Limb (tissue), 2 donors: ENCODE data around the gene ZNHIT1.
A peak's percentile ranks its signal among the peaks of the same experiment; 100 is the strongest.

Experiments used
- DNase-seq, 2 donors: peaks; one replicate each; pipeline ENCODE4 v3.0.0-alpha.2; 2016; ENCODE audit errors: extremely low spot score in 2 of 2

ZNHIT1 gene

DNA sequence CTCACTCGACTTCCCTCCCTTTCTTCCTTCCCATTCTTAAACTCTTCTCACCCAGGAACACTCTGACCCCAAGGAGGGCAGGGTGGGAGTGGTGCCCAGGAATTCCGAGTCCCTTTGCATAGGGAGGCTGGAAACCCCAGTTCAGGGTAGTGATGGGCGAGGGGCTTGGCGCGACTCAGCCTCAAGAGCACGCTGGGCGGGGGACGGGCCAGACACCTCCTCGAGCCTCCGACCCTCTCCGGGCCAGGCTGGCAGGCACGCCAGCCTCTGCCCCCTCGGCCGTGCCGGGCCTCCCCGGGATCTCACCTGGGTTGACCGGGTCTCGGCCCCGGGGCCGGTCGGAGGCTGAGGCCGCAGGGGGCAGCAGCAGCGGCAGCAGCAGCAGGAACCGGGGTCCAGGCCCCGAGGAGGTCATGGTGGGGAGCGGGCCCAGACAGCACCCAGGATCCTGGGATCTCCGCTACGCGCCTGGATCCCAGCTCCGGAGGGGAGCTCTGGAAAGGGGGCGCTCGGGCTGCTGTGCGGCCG lies 1.0 kb upstream of the ZNHIT1 start:
- peak in 1 of 2 donors; percentile 58 for DNase-seq

DNA sequence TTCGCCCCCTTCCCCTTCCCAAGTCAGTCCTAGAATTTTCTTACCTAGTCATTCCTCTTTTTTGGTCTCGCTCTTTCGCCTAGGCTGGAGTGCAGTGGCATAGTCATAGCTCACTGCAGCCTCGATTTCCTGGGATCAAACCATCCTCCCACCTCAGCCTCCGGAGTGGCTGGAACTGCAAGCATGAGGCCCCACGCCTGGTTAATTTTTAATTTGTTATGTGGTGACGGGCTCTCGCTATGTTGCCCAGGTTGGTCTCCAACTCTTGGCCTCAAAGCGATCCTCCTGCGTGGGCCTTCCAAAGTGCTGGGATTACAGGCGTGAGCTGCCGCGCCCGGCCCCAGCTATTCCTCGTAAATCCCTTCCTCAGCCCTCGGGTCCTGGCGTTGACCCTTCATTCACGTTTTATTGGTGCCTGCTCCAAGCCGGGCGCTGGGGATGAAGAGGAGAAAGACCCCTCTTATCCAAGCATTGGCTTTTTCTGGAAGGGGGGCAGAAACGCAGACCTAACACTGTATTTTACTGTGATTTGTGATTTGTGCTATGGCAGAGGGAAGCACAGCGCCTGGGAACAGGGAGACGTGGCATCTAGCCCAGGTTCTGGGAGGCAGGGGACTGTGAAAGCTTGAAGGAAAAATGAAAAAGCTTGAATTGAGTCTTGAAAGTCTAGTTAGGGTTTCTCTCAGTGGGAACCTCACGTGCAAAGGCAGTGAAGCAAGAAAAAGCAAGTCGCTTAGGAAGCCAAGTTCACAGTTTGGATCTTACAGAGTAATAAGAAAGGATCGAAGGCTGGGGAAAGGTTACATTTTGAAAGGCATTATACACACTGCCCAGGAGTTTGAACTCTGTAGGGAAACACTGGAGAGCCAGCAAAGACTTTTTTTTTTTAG lies 516 bp downstream of the ZNHIT1 start:
- no peak for DNase-seq

DNA sequence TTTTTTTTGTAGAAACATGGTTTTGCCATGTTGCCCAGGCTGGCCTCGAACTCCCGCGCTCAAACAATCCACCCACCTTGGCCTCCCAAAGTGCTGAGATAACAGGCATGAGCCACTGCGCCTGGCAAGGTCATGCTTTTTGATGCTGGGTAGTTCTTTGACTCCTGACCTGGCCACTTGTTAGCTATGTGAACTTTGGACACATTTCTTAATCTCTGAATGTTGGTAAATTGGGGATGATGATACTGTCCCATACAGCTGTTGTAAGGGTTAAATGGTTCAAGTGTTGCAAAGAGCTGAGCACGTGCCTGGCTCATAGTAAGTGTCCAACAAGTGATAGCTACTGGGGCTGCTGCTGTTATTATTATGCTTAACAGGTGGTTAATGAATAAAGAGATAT lies 2.3 kb downstream of the ZNHIT1 start:
- no peak for DNase-seq

DNA sequence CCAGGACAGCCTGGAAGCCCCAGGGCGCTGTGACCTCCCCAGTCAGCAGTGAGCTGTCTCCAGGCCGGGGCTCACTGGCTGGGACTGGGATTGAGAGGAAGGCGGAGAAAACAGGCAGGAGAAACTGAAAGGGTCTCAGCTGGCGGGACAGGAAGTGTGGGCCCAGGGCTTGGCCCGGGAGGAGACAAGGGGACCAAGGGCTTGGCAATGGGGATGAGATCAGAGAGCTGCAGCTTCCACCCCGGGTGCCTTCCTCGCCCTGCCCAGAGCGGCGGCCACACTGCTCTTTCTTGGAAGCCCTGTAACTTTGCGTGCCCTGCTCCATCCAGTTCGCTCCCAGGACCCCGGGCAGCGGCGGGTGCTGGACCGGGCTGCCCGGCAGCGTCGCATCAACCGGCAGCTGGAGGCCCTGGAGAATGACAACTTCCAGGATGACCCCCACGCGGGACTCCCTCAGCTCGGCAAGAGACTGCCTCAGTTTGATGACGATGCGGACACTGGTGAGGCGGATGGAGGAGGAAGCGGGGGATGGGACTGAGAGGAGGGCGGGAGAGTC lies 4.4 kb downstream of the ZNHIT1 start:
- no peak for DNase-seq

DNA sequence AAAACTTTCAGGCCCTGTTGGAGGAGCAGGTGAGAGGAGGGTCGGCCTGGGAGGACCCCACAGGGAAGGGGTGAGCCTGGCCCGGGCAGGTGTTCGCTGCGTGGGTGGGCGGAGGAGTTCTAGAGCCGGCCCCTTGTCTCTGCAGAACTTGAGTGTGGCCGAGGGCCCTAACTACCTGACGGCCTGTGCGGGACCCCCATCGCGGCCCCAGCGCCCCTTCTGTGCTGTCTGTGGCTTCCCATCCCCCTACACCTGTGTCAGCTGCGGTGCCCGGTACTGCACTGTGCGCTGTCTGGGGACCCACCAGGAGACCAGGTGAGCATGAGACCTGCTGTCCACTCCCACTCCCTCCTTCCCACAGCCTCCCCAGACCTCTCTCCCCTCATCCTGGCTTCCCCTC lies 5.6 kb downstream of the ZNHIT1 start:
- DNase-seq: no peak

DNA sequence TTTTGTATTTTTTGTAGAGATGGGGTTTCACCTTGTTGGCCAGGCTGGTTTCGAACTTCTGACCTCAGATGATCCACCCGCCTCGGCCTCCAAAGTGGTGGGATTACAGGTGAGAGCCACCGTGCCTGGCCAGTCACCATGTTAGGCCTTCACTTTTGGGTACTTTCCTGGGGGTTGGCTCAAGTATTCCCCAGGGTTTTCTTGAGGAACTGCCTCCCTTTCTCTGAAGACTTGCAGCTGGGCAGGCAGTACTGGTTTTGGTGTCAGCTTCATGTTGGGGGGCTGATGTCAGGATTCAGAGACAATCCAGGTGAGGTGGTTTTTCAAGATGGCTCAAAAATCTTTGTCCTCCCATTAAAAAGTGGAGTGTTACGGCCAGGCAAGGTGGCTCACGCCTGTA lies 7.7 kb downstream of the ZNHIT1 start:
- no peak for DNase-seq

DNA sequence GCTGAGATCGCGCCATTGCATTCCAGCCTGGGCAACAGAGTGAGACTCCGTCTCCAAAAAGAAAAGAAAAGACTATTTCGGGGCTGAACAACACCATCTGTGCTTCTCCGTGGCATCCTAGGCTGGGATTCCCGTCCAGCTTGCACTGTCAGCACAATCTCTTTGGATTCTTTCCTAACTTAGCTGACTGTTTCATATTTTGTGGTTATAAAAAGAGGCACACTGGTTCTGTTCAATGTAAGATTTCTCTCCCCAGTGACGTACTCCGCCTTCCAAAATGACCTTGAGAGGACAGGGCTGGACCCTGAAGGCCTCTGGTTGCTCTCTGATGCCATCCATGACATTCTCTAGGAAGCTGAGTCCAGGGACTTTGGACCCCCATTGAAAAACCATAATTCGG lies 8.8 kb downstream of the ZNHIT1 start:
- DNase-seq: no peak

DNA sequence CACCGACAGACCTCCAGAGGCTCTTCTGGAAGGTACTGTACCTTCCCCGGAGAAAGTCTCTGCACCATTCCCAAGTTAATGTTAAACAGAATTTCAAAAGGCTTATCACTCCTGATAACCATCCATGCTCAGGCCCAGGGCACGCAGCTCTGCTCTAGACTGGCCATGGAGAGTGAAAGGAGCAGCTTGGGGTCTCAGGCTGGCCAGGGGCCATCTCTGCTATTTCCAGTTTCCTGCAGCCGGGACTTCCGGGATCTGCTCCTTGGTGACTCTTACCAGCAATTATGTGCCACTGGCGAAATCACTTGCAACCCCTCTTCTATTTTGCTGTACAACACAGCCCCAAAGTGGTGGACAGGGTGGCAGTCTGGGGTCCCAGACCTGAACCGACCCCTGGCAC lies 13.7 kb downstream of the ZNHIT1 start:
- DNase-seq: no peak

DNA sequence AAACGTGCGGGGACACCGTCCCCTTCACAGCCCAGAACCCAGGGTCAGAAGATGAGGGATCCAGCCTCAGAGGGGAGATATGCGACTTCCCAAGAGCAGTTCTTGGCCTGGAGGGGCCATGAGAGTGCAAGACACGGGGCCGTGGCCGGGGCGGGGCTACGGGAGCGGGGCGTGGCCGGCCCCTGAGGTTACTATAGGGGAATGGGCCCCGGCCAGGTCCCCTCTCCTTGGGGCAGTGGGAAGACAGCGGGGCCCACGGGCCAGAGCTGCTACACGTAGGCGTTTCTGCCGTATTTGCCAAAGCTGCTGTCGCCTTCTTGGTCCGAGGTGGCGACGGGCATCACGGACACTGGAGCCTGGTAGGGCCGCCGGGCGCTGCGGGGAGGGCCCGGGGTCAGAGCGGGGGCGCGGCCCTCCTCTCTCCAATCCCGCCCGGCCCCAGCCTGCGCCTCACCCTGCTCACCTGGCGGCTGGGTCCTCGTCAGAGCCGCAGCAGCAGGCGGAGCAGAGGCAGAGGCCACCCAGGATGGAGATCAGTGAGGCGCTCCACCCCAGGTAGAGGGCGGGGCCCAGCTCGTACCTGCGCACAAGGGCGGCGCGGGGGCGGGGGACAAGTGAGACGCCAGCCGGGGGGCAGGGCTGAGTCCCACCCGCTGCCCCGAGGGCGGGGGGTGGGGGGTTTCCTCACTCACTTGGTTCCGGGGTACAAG lies 14.3 kb downstream of the ZNHIT1 start:
- DNase-seq: no peak

DNA sequence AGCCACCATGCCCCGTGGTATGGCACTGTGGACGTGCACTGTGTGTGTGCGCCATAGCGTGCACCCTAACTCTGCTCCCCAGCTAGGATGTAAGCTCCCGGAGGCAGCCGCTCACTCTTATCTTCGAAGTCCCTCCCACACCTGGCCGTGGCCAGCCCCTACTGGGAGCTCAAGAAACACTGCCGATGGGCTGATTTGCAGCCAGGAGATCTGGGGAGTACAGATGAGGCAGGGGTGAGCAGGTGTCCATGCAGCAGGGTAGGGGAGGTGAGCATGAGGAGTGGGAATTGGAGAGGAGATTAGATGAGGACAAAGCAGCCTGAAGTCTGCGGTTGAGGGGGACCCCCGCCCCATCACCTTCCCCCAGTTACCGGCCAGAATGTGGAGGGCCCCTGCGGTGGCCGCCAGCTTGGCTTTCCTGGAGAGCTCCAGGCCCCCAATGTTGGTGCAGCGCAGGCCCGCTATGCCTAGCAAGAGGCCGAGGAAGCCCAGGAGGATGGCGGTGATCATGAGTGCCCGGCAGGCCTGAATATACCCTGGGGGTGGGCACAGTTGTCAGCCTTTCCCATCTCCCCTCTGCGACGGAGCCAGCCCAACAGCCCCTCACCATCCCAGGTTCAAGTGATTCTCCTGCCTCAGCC lies 16.1 kb downstream of the ZNHIT1 start:
- DNase-seq: no peak

DNA sequence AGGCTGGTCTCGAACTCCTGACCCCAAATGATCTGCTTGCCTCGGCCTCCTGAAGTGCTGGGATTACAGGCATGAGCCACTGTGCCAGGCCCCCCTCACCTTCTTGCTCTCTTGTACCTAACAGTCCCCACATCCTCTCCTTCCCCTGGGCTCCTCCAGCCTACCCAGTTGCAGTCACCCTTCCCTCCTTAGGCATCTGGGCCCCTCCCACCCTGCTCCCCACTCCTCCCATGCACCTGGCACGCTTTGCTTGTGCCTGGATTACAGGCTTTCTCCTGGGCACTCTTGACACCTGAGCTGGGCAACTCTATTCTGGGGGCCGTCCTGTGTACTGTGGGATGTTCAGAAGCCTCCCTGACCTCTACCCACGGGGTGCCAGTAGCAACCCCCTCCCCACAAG lies 16.7 kb downstream of the ZNHIT1 start:
- DNase-seq: no peak

DNA sequence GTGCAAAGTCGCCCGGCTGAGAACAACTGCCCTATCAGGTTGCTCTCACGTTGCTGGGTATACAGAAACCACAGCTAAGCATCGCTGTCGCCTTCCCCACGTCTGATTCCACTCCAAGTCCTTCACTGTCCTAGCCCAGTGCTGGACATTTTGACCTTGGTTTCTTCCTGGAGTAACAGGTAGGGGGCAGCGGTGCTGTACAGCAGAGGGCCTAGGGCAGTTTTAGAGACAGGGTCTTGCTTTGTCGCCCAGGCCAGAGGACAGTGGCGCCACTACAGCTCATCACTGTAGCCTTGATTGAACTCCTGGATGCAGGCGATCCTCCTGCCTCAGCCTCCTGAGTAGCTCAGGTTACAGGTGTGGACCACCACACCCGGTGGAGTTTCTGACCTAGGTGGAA lies 17.1 kb downstream of the ZNHIT1 start:
- DNase-seq: no peak

DNA sequence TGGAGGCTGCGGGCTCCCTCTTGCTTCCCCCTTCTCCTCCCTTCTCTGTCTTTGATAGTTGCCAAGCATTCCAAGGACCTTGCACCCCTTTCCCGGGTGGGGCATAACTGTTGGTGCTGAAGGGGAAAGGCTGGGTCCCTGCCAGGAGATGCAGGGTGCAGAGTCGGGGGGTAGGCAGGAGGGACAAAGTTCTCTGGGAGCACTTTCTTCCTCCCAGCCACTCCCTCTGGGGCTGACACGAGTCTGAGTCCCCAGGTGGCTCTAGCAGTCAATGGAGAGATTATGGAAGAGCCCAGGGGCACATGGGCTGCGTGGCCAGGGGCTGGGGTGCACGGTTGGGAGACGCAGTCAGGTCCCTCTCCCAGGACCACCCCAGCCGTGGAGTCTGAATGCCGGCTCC lies 17.6 kb downstream of the ZNHIT1 start:
- no peak for DNase-seq

DNA sequence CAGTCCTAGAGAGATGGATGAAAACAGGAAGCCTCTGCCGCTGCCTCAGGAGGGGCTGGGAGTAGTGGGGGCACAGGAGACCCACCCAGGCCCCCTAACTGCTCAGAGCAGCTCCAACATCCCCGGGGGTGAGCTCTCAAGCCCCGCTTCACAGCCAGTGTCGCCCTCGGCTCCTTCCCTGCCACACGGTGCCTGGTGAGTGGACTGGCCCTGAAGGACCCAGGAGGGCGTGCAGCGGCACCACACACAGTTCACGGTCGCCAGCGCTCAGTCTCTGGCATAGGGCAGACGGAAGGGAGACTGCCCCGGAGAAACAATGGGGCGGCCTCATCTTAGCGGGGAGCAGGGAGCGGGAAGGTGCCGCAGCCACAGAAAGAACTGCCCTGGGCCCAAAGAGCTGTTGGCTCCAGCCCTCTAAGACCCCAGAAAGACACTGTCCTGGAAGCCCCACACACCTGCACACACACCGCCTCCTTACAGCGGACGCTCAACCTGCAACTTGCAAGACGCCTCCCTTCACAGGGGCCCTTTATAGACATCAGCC lies 18.4 kb downstream of the ZNHIT1 start:
- no peak for DNase-seq

DNA sequence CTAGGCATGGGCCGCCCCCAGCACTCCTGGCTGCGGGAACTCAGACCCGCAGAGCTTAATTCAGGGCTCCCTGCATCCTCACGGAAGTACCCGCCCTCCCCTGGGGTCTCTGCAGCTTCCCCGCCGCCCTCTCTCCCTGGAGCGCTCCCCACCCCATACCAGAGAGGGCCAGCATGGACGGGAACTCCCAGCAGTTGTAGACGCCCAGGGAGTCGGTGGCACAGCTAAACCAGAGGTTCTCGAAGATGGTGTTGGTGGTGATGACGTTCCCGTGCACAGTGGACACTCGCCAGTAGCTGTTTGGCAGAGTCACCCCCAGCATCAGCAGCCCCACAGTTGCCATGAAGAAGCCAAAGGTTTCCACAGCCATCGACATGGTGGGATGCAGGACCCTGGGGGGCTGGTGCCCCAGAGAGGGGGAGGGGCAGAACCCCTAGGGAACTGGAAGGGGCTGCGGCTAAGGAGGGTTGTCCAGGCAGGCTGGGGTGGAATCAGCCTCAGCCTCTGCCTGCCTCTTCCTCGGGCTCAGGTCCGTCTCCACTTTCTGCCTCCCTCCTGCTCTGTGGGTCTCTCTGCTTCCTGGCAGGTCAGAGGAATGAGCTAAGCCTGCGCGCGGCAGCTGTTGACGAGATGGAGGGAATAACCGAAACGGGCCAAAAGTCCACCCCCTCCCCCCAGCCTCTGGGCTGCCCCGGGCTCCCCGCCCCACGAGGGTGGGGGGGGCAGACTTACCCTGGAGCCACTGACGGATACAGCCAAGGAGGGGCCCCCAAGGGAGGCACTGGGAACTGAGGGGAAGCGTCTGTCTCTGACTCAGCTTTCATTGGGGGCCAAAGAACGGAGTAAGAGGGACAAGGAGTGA lies 19.5 kb downstream of the ZNHIT1 start, which contains the start of gene CLDN15:
TSS of gene CLDN15 (minus strand) at position 597 of the 862 bp plus-strand sequence. CDS start at position 376, 221 bp downstream.
- DNase-seq: peak in 1 of 2 donors; percentile 65

DNA sequence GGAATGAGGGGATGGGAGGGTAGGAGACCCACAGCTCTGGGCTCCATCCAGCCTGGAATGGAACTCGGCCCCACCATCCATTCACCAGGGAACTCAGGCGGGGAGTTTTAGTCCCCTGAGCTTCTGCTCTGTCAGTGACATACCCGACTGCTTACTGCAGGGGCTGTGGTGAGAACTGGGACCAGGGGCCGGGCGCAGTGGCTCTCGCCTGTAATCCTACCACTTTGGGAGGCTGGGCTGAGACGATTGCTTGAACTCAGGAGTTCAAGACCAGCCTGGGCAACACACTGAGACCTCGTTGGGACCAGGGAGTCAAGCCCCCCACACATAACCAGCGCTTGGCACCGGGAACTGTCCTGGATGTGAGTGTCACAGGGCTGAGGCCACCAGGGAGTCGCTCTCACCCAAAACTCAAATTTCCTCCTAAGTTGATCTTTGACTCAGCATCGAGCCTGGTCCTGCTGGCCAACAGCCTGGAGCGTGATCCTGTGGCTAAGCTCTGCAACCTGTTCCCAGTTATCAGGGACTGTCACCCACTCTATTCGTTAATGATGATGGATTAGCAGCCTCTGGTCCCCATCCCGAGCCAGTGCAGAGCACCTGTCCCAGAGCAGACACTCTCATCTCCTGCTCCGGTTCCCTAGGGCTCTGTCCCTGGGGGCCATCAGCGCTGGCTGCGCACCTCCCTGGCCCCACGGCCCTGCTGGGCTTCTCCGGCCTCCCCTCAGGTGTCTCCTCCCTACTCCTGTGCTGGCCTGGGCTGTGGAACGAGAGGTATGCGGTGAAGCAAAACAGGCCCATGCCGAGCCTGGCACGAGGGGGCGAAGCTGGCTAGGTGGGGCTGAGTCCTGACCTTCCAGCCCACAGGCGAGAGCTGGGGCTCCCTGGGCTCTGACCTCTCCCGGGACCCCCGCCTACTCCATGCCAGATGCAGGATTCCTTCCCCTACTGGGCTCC lies 20.5 kb downstream of the ZNHIT1 start:
- no peak for DNase-seq

DNA sequence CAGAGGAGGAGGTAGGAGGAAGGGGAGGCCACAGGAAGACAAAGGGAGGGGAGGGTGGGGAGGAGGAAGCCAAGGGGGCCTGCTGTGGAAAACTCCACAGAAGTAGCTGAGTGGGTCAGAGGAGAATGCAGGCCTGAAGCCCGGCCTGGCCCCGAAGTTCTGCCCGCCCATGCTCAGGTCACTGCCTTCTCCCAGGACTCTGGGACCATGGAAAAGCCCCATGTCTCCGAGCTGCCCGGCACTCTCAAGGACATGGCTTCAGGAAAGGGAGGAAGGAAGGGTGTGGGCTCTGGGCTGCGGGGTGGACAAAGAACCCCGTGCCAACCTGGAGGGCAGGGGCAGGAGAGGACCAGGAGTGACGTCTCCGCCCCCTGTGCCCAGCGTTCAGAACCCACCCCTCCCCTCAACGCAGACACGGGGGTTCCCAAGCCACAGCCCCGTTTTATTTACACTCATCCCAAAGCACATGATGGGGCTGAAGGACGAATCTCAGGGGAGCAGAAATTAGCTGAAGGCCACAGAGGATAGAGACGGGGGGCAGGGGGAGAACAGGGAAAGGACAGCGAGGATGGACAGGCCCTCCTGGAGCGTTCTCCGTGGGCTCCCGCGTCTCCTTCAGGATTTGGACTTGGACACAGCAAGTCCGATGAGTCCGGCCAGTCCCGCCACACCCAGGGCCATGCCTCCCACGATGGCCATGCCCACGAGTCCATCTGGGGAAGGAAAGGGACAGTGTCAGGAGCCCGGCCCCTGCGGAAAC lies 21.4 kb downstream of the ZNHIT1 start:
- no peak for DNase-seq

DNA sequence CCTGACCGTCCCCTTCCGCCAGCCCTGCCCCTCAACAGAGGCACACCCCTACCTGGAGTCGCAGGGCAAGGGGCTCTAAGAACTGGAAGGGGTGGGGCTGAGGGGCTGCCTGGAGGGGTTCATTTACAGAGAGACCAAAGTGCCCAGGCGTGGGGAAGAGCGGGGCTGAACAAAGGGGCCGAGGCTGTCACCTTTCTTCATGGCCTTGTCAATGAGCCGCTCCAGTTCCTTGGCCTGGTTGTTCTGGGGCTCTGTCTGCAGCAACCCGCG lies 21.9 kb downstream of the ZNHIT1 start:
- no peak for DNase-seq
